ENCODE data around the gene GAL3ST3.
"Not testable (repeated sequence)": the region's sequence is repeated elsewhere in the genome, so short reads cannot be mapped to it uniquely, and the experiment has no call there.

The GAL3ST3 gene

GRCh38 chr11:66048547-66049323 is at the start of gene GAL3ST3:
TSS of gene GAL3ST3 (minus strand) at chr11:66049161. CDS start at chr11:66045415, 3,746 bp downstream.
- no peak for DNase-seq

DNA sequence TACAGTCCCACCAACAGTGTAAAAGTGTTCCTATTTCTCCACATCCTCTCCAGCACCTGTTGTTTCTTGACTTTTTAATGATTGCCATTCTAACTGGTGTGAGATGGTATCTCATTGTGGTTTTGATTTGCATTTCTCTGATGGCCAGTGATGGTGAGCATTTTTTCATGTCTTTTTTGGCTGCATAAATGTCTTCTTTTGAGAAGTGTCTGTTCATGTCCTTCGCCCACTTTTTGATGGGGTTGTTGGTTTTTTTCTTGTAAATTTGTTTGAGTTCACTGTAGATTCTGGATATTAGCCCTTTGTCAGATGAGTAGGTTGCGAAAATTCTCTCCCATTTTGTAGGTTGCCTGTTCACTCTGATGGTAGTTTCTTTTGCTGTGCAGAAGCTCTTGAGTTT is 43.2 kb upstream of the GAL3ST3 start:
- DNase-seq = not testable (repeated sequence)

GRCh38 chr11:66090288-66090687 is 41.3 kb upstream of the GAL3ST3 start:
- no peak for DNase-seq

- DNase-seq = no peak
Observed at GRCh38 chr11:66089067-66089466, 40.1 kb upstream of the GAL3ST3 start.

GRCh38 chr11:66087148-66087908 is 38.4 kb upstream of the GAL3ST3 start:
- no peak for DNase-seq

DNA sequence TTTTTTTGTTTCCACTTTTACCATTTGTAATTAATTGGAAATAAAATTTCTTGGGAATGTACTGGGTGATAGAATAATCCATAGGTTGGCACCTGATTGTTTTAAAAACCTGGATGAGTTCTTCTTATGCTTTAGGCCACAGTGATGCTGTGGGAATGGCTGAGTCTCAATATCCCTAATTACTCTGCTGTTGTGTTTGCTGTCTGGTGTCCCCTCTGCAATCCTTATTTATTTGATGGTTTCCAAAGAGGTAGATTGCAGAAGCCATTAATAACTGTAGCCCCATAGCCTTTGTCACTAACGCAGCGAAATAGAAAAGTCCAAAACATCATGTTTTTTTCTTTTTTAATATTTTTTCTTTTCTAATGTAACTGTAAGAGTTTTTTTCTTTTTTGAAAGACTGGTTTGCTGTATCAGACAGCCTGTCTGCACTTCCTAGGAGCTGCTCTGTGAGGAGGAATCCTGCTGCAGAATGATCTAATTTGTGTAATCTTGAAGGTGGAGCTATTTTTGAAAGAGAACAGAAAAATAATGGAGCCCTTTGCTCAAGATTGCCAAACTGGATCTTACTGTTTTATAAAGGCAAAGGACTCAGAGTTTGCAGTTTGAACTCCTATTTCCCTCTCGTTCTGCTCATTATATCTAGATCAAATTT is 36.0 kb upstream of the GAL3ST3 start:
- no peak for DNase-seq

- DNase-seq = no peak
Observed at GRCh38 chr11:66083767-66084166, 34.8 kb upstream of the GAL3ST3 start.

GRCh38 chr11:66082946-66083698 is 34.2 kb upstream of the GAL3ST3 start:
- DNase-seq = peak; percentile 63

DNA sequence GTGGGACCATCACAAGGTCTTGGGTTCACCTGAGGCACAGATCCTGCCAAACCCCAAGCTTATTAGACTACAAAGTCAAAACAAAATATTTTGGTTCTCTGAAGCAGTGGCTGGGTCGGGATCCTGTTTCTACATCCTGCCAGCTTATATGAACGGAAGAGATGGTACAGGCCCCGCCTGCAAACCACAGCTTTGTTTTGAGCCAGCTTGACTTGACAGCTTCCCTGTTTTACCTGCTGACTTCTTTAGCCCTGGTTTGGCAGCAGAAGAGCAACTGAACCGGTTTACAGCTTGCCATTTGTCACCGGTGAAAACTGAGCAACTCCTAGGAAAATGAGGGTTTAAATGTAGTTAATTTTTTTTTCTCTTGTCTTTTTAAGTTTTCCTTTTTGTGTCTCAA is 32.5 kb upstream of the GAL3ST3 start:
- peak; percentile 51 for DNase-seq

- DNase-seq = no peak
Observed at GRCh38 chr11:66080055-66080817, 31.3 kb upstream of the GAL3ST3 start.

DNA sequence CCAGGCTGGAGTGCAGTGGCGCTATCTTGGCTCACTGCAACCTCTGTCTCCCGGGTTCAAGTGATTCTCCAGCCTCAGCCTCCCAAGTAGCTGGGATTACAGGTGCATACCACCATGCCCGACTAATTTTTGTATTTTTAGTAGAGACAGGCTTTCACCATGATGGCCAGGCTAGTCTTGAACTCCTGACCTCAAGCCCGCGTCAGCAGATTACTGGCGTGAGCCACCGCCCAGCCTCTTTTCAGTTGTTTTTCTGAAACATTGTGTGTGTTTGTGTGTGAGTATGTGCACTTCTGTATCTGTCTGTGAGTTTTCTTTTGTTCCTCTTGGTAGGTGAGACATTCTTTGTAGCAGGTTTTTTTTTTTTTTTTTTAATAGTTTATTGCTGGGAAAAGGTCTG is 30.0 kb upstream of the GAL3ST3 start:
- DNase-seq = not testable (repeated sequence)

DNA sequence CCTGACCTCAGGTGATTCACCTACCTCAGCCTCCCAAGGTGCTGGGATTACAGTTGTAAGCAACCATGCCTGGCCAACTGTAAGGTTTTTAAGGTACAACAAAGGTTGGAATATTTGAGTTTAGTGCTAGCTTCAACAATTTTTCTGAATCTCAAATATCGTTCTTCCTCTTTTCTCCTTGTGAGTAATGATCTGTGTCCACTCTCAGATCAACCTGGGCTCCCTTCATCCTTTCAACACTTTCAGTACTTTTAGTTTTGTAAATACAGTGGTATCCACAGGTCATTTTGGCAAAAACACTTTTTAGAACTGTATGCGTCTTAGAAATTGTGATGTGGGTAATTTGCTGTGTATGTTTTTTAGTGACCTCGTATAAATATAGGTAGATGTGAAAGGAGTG is 29.0 kb upstream of the GAL3ST3 start:
- no peak for DNase-seq

DNA sequence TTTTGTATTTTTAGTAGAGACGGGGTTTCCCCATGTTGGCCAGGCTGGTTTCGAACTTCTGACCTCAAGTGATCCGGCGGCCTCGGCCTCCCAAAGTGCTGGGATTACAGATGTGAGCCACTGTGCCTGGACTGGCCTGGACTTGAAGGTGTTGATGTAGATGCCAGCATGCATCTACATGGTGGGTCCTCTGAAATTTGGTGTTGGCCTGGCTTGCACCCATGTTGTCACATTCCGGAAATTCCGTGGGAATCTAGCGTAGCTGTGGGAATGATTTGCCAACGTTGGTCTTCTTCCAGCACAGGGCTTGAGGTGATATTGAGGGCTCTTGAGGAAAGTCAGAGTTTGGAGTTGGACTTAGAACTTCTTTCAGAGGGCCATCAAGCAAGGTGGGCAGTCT is 27.6 kb upstream of the GAL3ST3 start:
- no peak for DNase-seq

GRCh38 chr11:66075273-66075672 is 26.3 kb upstream of the GAL3ST3 start:
- DNase-seq = no peak

DNA sequence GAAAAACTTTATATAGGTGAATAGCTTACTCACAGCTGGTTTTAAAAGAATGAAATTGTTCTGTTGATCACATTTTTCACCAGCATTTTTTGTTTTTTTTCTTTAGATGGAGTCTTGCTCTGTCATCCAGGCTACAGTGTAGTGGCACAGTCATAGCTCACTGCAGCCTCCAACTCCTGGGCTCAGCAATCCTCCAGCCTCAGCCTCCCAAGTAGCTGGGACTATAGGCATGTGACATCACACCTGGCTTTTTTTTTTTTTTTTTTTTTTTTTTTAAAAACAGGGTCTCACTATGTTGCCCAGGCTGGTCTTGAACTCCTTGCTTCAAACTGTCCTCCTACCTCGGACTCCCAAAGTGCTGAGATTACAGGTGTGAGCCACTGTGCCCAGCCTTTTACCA is 24.7 kb upstream of the GAL3ST3 start:
- DNase-seq = no peak

- DNase-seq = no peak
Observed at GRCh38 chr11:66072518-66072917, 23.6 kb upstream of the GAL3ST3 start.

DNA sequence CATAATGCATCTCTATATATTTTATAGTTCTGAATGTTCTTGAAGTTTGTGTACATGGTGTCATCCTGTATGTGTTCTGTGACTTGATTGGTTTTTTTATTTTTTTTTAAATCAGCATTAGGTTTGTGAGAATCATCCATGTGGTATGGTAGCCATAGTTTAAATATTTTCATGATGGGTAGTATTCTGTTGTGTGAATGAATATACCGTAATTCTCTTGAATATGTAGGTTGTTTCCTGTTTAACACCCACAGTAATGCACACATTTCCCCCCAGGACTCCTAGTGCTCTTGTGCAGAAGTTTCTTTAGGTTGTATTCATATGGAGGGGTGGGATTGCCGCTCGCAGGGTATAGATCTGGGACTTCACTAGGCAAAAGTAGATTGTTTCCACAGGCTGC is 23.1 kb upstream of the GAL3ST3 start:
- no peak for DNase-seq

GRCh38 chr11:66071381-66071801 is 22.4 kb upstream of the GAL3ST3 start:
- DNase-seq = no peak

GRCh38 chr11:66070604-66071380 is 21.8 kb upstream of the GAL3ST3 start:
- DNase-seq = no peak

DNA sequence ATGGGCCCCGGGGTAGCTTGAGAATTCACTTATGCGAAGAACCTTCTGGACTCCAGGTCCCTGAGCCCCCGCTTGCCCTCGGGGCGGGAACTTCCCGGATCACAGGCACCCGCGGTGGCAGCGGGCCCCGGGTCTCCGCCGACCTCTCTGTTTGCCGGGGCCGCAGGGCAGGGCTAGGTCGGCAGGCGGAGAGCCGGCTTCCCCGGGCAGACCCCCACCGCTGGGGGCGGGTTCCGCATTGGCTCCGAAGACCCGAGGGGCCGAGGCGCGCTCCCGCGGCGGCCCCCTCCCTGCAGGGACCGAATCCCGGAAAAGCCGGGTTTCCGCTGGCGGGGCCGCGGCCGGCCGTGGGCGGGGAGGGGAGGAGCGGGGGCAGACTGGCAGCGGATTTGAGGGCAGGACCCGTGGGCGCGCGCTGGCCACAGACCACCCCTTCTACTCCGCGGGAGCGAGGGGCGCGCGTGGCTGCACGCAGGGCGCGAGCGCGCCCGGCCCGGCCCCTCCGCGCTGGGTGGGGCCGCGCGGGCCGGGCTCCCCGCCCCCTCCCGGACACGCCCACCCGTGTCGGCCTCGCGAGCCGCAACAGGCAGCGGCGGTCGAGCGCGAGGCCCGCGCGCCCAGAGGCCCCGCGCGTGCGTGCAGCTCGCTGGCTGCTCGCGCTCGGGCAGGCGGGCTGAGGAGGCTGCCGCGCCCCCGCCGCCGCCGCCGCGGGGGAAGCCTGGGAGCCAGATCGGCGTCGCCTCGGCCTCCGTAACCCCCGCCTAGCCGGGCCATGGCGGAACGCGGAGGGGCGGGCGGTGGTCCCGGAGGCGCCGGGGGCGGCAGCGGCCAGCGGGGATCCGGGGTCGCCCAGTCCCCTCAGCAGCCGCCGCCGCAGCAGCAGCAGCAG is 21.0 kb upstream of the GAL3ST3 start, which contains the start of gene PACS1:
Gene PACS1 (plus strand): TSS at position 558 of the 889 bp plus-strand sequence. CDS start 215 bp downstream, at position 773.
- no peak for DNase-seq

Measured in NCI-H510A (cell line).